Breast epithelium (tissue), 4 donors: Measurements from ENCODE around the gene PIM3. TPM values are rescaled to one million over a fixed set of nuclear protein-coding genes. Genes with fewer than 3 reads are reported as not detected.
A peak's percentile ranks its signal among the peaks of the same experiment; 100 is the strongest.
"Not testable (repeated sequence)": the region's sequence is repeated elsewhere in the genome, so short reads cannot be mapped to it uniquely, and the experiment has no call there.

Experiments used
- DNase-seq, 2 donors: peaks; one replicate each; pipeline ENCODE4 v3.0.0-alpha.2; 2019; ENCODE audit warnings: low spot score in 2 of 2
- H3K27ac ChIP-seq, 2 donors: fragments of 200-600 bp; sonication (generic) in 1 of 2; one replicate each; pipeline ENCODE4 v1.5.1; 2016 to 2019; ENCODE audit warnings: mild to moderate bottlenecking in 1 of 2
- H3K27me3 ChIP-seq, 2 donors: fragments of 200-600 bp; sonication (generic) in 1 of 2; one replicate each; pipeline versions ENCODE4 v1.5.1 to v1.6.0; 2017 to 2019; ENCODE audit warnings: control low read depth in 1 of 2, mild to moderate bottlenecking in 1 of 2
- H3K36me3 ChIP-seq: fragments of 200-600 bp; one replicate; pipeline ENCODE4 v1.5.1; 2019
- H3K4me1 ChIP-seq, 2 donors: fragments of 200-600 bp; sonication (generic); one replicate each; pipeline ENCODE4 v1.5.1; 2016 to 2019; ENCODE audit warnings: control low read depth in 1 of 2
- H3K4me3 ChIP-seq, 3 donors: fragments of 200-600 bp; sonication (generic); 1 replicate in 2 of 3; 2 replicates in 1 of 3; pipeline ENCODE4 v1.5.1; 2016 to 2019; ENCODE audit warnings: mild to moderate bottlenecking in 3 of 3, moderate library complexity in 2 of 3
- H3K9me3 ChIP-seq, 2 donors: fragments of 200-600 bp; sonication (generic) in 1 of 2; one replicate each; pipeline ENCODE4 v1.5.1; 2016 to 2019; ENCODE audit warnings: control low read depth in 1 of 2
- POLR2A ChIP-seq: fragments of 450-650 bp; IDR thresholded peaks from one replicate; pipeline ENCODE4 v1.6.1; 2016; ENCODE audit warnings: antibody characterized with exemption, mild to moderate bottlenecking, moderate library complexity
- POLR2AphosphoS5 ChIP-seq, 3 donors: sonication (generic); formaldehyde crosslinking; IDR thresholded peaks; one replicate each; pipeline ENCODE4 v1.6.1; 2017; ENCODE audit warnings: antibody characterized with exemption in 3 of 3
- intact Hi-C: fragments of 100-400 bp; cut with DNase I; formaldehyde crosslinking; loops from one replicate; pipeline ENCODE4 v1.15.1; 2023; ENCODE audit warnings: low total_unique reads
- total RNA-seq, 3 donors: library from RNA; depleted of rRNA; stranded (reverse); fragments of >200 nt; gene quantifications; one replicate each; pipeline ENCODE4 v1.1.0, GENCODE V29; 2016
- TF ChIP-seq, protein P1 (sequence below), 3 donors: fragments of 450-650 bp; IDR thresholded peaks; one replicate each; pipeline ENCODE4 v1.5.1; 2016 to 2017; ENCODE audit warnings: antibody characterized with exemption in 3 of 3, mild to moderate bottlenecking in 3 of 3, moderate library complexity in 3 of 3

Gene PIM3
- total RNA-seq, 3 donors from 2014 or later = 63.0 to 92.1 (median 87.1) TPM

DNA sequence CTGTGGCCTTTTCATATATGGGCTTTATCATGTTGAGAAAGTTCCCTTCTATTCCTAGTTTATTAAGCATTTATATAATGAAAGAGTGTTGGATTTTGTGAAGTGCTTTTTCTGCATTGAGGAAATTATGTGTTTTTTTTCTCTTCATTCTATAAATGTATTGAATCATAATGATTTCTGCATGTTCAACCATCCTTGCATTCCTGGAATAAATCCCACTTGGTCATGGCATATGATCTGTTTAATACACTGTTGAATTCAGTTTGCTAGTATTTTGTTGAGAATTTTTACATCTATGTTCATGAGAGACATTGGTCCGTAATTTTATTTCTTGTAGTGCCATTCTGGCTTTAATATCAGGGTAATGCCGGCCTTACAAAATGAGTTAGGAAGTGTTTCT lies 25.8 kb downstream of the PIM3 start:
- H3K36me3 ChIP-seq = no peaks in the 10 kb centered on the region
- peaks cover 21 to 30% of the 10 kb centered on the region in 2 donors for H3K9me3 ChIP-seq
- H3K27me3 ChIP-seq = peaks cover 7 to 21% of the 10 kb centered on the region in 2 donors
- peaks cover 0 to 5% of the 10 kb centered on the region in 2 donors for H3K4me1 ChIP-seq
- no peak for DNase-seq
- no peak overlapping the region for H3K4me3 ChIP-seq
- intact Hi-C loops = no loop called here
- no peak for TF ChIP-seq POLR2A
- TF ChIP-seq, protein P1, sequence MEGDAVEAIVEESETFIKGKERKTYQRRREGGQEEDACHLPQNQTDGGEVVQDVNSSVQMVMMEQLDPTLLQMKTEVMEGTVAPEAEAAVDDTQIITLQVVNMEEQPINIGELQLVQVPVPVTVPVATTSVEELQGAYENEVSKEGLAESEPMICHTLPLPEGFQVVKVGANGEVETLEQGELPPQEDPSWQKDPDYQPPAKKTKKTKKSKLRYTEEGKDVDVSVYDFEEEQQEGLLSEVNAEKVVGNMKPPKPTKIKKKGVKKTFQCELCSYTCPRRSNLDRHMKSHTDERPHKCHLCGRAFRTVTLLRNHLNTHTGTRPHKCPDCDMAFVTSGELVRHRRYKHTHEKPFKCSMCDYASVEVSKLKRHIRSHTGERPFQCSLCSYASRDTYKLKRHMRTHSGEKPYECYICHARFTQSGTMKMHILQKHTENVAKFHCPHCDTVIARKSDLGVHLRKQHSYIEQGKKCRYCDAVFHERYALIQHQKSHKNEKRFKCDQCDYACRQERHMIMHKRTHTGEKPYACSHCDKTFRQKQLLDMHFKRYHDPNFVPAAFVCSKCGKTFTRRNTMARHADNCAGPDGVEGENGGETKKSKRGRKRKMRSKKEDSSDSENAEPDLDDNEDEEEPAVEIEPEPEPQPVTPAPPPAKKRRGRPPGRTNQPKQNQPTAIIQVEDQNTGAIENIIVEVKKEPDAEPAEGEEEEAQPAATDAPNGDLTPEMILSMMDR (IDR thresholded peaks at IDR 0.05) = no peak
- no peak for TF ChIP-seq POLR2AphosphoS5 (IDR thresholded peaks at IDR 0.05)
- no peak overlapping the region for H3K27ac ChIP-seq

GRCh38 chr22:49989826-49990225 lies 29.3 kb downstream of the PIM3 start:
- DNase-seq, H3K4me3 ChIP-seq, H3K36me3 ChIP-seq, H3K27me3 ChIP-seq, H3K4me1 ChIP-seq, H3K27ac ChIP-seq, intact Hi-C loops: not testable (repeated sequence)
- H3K9me3 ChIP-seq = peaks cover 27 to 39% of the 10 kb centered on the region in 2 donors

DNA sequence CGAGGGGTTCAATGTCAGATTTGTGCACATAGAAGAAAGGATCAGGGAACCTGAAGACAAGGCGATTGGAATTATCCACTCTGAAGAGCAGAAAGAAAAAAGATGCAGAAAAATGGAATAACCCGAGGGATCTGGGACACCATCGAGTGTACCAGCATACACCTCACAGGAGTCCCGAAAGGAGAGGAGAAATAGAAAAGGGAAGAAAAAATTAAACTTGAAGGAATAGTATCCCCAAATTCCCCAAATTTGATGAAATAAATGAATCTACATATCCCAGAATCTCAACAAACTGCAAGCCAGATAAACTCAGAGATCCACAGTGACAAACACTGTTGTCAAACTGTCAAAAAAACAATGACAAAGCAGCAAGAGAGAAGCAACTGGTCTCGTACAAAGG lies 30.6 kb downstream of the PIM3 start:
- TF ChIP-seq POLR2AphosphoS5 (IDR thresholded peaks at IDR 0.05) (no peak), POLR2A (no peak)
- TF ChIP-seq, protein P1 (IDR thresholded peaks at IDR 0.05) = no peak
- no peak for DNase-seq
- intact Hi-C loops = no loop called here
- Histone ChIP-seq H3K36me3 (no peaks in the 10 kb centered on the region), H3K4me1 (no peaks in the 10 kb centered on the region), H3K4me3 (no peak overlapping the region), H3K27ac (no peak overlapping the region), H3K9me3 (peaks cover 27 to 28% of the 10 kb centered on the region in 2 donors), H3K27me3 (no peaks in the 10 kb centered on the region)

- Histone ChIP-seq H3K36me3 (no peaks in the 10 kb centered on the region), H3K4me3 (no peak overlapping the region), H3K27me3 (no peaks in the 10 kb centered on the region), H3K4me1 (no peaks in the 10 kb centered on the region), H3K9me3 (peaks cover 22 to 24% of the 10 kb centered on the region in 2 donors), H3K27ac (no peak overlapping the region)
- DNase-seq = no peak
- intact Hi-C loops = no loop called here
- TF ChIP-seq POLR2AphosphoS5 (IDR thresholded peaks at IDR 0.05) (no peak), POLR2A (no peak)
- TF ChIP-seq, protein P1 (IDR thresholded peaks at IDR 0.05) = no peak
Measured at GRCh38 chr22:49991907-49992533, 31.4 kb downstream of the PIM3 start.

DNA sequence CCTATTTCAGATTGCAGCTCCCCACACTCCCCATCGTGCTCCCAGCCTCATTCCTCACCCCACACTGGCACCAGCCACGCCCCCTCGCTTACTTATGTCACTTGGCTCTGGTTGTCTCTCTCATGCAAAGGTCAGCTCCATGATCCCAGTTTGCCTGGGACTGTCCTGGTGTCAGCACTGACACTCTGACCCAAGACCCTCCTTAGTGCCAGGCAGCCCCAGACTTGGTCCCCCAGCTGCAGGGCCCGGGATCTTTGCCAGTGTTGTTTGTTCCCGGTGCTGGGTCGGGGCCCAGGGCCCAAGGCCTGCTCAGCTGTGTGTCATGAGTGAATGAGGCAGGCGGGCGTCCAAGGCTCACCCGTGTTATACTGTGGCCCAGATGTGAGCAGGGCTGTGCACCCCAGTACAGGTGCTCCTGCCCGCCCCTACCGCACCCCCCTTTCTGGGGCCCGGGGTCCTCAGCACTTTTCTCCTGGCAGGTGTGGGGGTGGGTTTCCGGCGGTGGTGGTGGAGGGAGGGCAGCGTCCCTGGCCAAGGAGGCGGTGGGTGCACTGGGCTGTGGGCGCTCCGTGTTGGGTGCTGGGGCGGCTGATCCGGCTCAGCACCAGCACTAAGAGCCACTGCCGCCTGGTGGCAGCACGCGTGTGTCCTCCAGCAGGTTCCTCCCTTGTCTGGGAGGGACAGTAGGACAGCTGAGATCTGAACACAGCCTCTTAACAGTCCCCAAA lies 32.5 kb downstream of the PIM3 start:
- DNase-seq = peak; percentile 34 to 68
- H3K36me3 ChIP-seq = no peaks in the 10 kb centered on the region
- H3K9me3 ChIP-seq = peaks cover 22 to 24% of the 10 kb centered on the region in 2 donors
- no peaks in the 10 kb centered on the region for H3K27me3 ChIP-seq
- no peak overlapping the region for H3K27ac ChIP-seq
- intact Hi-C loops = no loop called here
- H3K4me1 ChIP-seq = no peaks in the 10 kb centered on the region
- TF ChIP-seq, protein P1 (IDR thresholded peaks at IDR 0.05) = peak in 2 of 3 donors; percentile 69 to 77
- TF ChIP-seq POLR2A = no peak
- H3K4me3 ChIP-seq = no peak overlapping the region
